ENCODE measurements around the gene LILRA1. TPM values are rescaled to one million over a fixed set of nuclear protein-coding genes. Genes with fewer than 3 reads are reported as not detected.
"Not testable (repeated sequence)": the region's sequence is repeated elsewhere in the genome, so short reads cannot be mapped to it uniquely, and the experiment has no call there.

Gene LILRA1
- total RNA-seq, 4 donors from 2014 or later = 0.23 to 2.0 (median 0.47) TPM

GRCh38 chr19:54614726-54615125 is 21.3 kb downstream of the LILRA1 start:
- 81% methylated on average over 1 of the region's 1 CpG for WGBS
- Histone ChIP-seq H3K4me3 (no peak overlapping the region), H3K36me3 (no peaks in the 10 kb centered on the region), H3K27me3 (no peaks in the 10 kb centered on the region), H3K27ac (replicated peaks in 1 of 4) (no peak overlapping the region), H3K9me3 (peaks cover 0 to 22% (median 0%) of the 10 kb centered on the region in 4 donors), H3K4me1 (no peaks in the 10 kb centered on the region)
- no peak for TF ChIP-seq EP300 (IDR thresholded peaks at IDR 0.05)
- no peak for TF ChIP-seq POLR2AphosphoS5 (IDR thresholded peaks at IDR 0.05)
- intact Hi-C loops (cut with DNase I) = no loop called here
- peak; percentile 26 for DNase-seq (ENCODE audit: extremely low spot score)

- no peak overlapping the region for H3K27ac ChIP-seq (replicated peaks in 1 of 4)
- no peaks in the 10 kb centered on the region for H3K27me3 ChIP-seq
- H3K4me3 ChIP-seq = no peak overlapping the region
- no peak for DNase-seq (ENCODE audit: extremely low spot score)
- H3K9me3 ChIP-seq = peaks cover 0 to 10% (median 0%) of the 10 kb centered on the region in 4 donors
- WGBS = 79% methylated on average over 3 of the region's 3 CpGs
- intact Hi-C loops (cut with DNase I) = no loop called here
- TF ChIP-seq POLR2AphosphoS5 (IDR thresholded peaks at IDR 0.05) (no peak), EP300 (IDR thresholded peaks at IDR 0.05) (no peak), POLR2A (IDR thresholded peaks at IDR 0.05; ENCODE audit: low read depth) (no peak), CTCF (IDR thresholded peaks at IDR 0.05) (no peak)
- no peaks in the 10 kb centered on the region for H3K36me3 ChIP-seq
- no peaks in the 10 kb centered on the region for H3K4me1 ChIP-seq
Measured at GRCh38 chr19:54616057-54616456, 22.6 kb downstream of the LILRA1 start.

- intact Hi-C loops (cut with DNase I) = no loop called here
- Histone ChIP-seq H3K4me1 (no peaks in the 10 kb centered on the region), H3K27ac (replicated peaks in 1 of 4) (no peak overlapping the region), H3K36me3 (no peaks in the 10 kb centered on the region), H3K9me3 (peaks cover 0 to 4% (median 0%) of the 10 kb centered on the region in 4 donors), H3K27me3 (no peaks in the 10 kb centered on the region), H3K4me3 (no peak overlapping the region)
- peak; percentile 74 for DNase-seq (ENCODE audit: extremely low spot score)
- TF ChIP-seq EP300 (IDR thresholded peaks at IDR 0.05) (no peak), POLR2A (IDR thresholded peaks at IDR 0.05; ENCODE audit: low read depth) (no peak), POLR2AphosphoS5 (IDR thresholded peaks at IDR 0.05) (no peak), CTCF (IDR thresholded peaks at IDR 0.05) (no peak)
- 60% methylated on average over 5 of the region's 5 CpGs for WGBS
Measured at GRCh38 chr19:54616821-54617560, 23.6 kb downstream of the LILRA1 start.

- Histone ChIP-seq H3K9me3 (no peaks in the 10 kb centered on the region), H3K27me3 (peaks cover 0 to 2% (median 0%) of the 10 kb centered on the region in 4 donors), H3K27ac (replicated peaks in 1 of 4) (no peak overlapping the region), H3K4me1 (no peaks in the 10 kb centered on the region), H3K36me3 (no peaks in the 10 kb centered on the region), H3K4me3 (no peak overlapping the region)
- intact Hi-C loops (cut with DNase I) = no loop called here
- DNase-seq (ENCODE audit: extremely low spot score) = peak; percentile 60
- no peak for TF ChIP-seq CTCF (IDR thresholded peaks at IDR 0.05)
- TF ChIP-seq POLR2A (IDR thresholded peaks at IDR 0.05; ENCODE audit: low read depth) = no peak
- no peak for TF ChIP-seq EP300 (IDR thresholded peaks at IDR 0.05)
- no peak for TF ChIP-seq POLR2AphosphoS5 (IDR thresholded peaks at IDR 0.05)
- 70% methylated on average over 4 of the region's 4 CpGs for WGBS
Measured at GRCh38 chr19:54620464-54620863, 27.0 kb downstream of the LILRA1 start.

- TF ChIP-seq POLR2AphosphoS5 (IDR thresholded peaks at IDR 0.05) (no peak), POLR2A (IDR thresholded peaks at IDR 0.05; ENCODE audit: low read depth) (no peak), CTCF (IDR thresholded peaks at IDR 0.05) (no peak), EP300 (IDR thresholded peaks at IDR 0.05) (no peak)
- intact Hi-C loops (cut with DNase I) = no loop called here
- Histone ChIP-seq H3K4me1 (no peaks in the 10 kb centered on the region), H3K36me3 (no peaks in the 10 kb centered on the region), H3K27ac (replicated peaks in 1 of 4) (no peak overlapping the region), H3K9me3 (peaks cover 0 to 10% (median 3%) of the 10 kb centered on the region in 4 donors), H3K27me3 (peaks cover 0 to 12% (median 0%) of the 10 kb centered on the region in 4 donors), H3K4me3 (no peak overlapping the region)
- no peak for DNase-seq (ENCODE audit: extremely low spot score)
- 69% methylated on average over 4 of the region's 4 CpGs for WGBS
Measured at GRCh38 chr19:54622431-54622830, 29.0 kb downstream of the LILRA1 start.

GRCh38 chr19:54624234-54624633 is 30.8 kb downstream of the LILRA1 start:
- WGBS = 50% methylated on average over 2 of the region's 10 CpGs
- H3K4me3 ChIP-seq; H3K36me3 ChIP-seq; DNase-seq (ENCODE audit: extremely low spot score); H3K27ac ChIP-seq (replicated peaks in 1 of 4); intact Hi-C loops (cut with DNase I); H3K4me1 ChIP-seq: not testable (repeated sequence)
- H3K27me3 ChIP-seq = peaks cover 0 to 27% (median 0%) of the 10 kb centered on the region in 4 donors
- H3K9me3 ChIP-seq = peaks cover 0 to 12% (median 3%) of the 10 kb centered on the region in 4 donors

- DNase-seq (ENCODE audit: extremely low spot score); intact Hi-C loops (cut with DNase I); H3K36me3 ChIP-seq; H3K4me1 ChIP-seq; H3K27ac ChIP-seq (replicated peaks in 1 of 4); H3K4me3 ChIP-seq: not testable (repeated sequence)
- Histone ChIP-seq H3K27me3 (peaks cover 0 to 31% (median 0%) of the 10 kb centered on the region in 4 donors), H3K9me3 (peaks cover 0 to 12% (median 3%) of the 10 kb centered on the region in 4 donors)
- WGBS = 66% methylated on average over 8 of the region's 15 CpGs
Measured at GRCh38 chr19:54624934-54625730, 31.7 kb downstream of the LILRA1 start.

All from esophagus muscularis mucosa (tissue), 4 donors.